Gastrocnemius medialis (tissue), 4 donors: ENCODE results near the gene SLC6A18.

Experiments used
- CTCF ChIP-seq, 5 experiments: fragments of 450-650 bp in 3 of 5; fragments of 200-600 bp in 2 of 5; sonication (generic) in 2 of 5; IDR thresholded peaks in 4 of 5; conservative IDR thresholded peaks in 1 of 5; 1 replicate in 4 of 5; 2 replicates in 1 of 5; pipeline ENCODE4 v1.5.1; 2016 to 2019; ENCODE audit warnings: antibody characterized with exemption in 5 of 5, mild to moderate bottlenecking in 3 of 5, moderate library complexity in 3 of 5
- POLR2A ChIP-seq, 2 donors: fragments of 450-650 bp; IDR thresholded peaks; one replicate each; pipeline ENCODE4 v1.6.1; 2017; ENCODE audit warnings: antibody characterized with exemption in 2 of 2, mild to moderate bottlenecking in 2 of 2, moderate library complexity in 2 of 2

GRCh38 chr5:1279443-1280151 is 54.4 kb downstream of the SLC6A18 start:
- TF ChIP-seq CTCF (IDR thresholded peaks at IDR 0.05 in 4 of 5, conservative IDR thresholded peaks at IDR 0.05 in 1 of 5) = no peak
- no peak for TF ChIP-seq POLR2A (IDR thresholded peaks at IDR 0.05)
